ENCODE measurements around the gene ST3GAL4. TPM values are rescaled to one million over a fixed set of nuclear protein-coding genes. Genes with fewer than 3 reads are reported as not detected.

The ST3GAL4 gene
- total and polyA plus RNA-seq, 2 of the 8 experiments (the other 6 are each of a cell fraction or from before 2014, with no cell fraction given), result 15.6 to 20.0 TPM

DNA sequence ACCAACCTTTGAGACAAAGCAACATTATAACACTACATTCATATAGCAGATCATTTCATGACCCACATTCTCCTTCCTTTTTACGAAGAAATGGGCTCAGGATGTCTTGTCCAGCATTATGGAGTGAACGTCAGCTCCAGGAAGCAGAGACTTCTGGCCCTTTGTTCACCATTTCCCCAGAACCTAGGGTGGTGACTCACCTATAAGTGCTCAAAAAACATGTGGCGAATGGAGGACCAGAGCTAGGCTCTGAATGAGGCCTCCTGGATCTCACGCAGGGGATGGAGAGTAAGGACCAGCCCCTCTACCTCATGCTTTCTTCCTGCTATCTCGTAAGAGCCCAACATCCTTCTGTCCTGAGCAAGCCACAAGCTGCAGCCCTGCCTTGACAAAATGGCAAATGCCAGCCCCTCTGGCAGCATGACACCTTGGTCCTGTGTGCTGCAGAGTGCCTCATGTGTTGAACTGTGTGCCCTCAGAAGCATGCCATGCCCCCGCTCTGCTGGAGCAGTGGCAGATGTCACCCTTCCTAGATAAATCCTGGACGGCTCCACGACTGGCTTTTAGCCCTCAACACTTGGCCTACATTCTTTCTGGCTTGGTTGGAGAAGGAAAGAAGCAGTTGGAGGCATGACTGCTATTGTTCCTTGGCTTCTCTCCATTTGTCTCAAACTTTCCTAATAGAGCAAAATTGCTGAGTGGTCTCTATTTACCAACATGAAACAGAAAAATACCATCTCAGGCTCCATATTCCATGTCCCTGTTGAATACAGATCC lies 6.5 kb upstream of the ST3GAL4 start:
- ChIA-PET CTCF (ENCODE audit: partially characterized antibody) (interaction anchor here (1.2 kb wide), 1 partner anchor 12 kb away, joined by 4 read pairs; no protein-coding TSS in a partner anchor), POLR2A (ENCODE audit: partially characterized antibody) (interaction anchor here (0.6 to 1.1 kb wide), 2 partner anchors 31 to 179 kb away, joined by 3 read pairs; no protein-coding TSS in a partner anchor)
- Histone ChIP-seq H2BK15ac (ENCODE audit: low read length) (no peak overlapping the region), H2BK20ac (ENCODE audit: low read length) (no peak overlapping the region), H4K8ac (ENCODE audit: extremely low read depth, insufficient read depth, low read length) (no peak overlapping the region), H3K79me2 (ENCODE audit: control insufficient read depth in 1 of 2, insufficient read depth in 2 of 2, low read length in 2 of 2) (peaks cover 0 to 16% of the 10 kb centered on the region in 2 experiments; a peak in 1 of 4 replicates), H3K9me3 (ENCODE audit: insufficient read depth in 2 of 2, low read depth in 1 of 2, low read length in 1 of 2) (no peaks in the 10 kb centered on the region), H3K27ac (ENCODE audit: low read depth, low read length) (no peak overlapping the region), H3K23ac (ENCODE audit: insufficient read length) (no peak overlapping the region), H3K23me2 (ENCODE audit: low read depth, low read length) (no peaks in the 10 kb centered on the region; the same call in 1 of the 2 replicates), H2BK5ac (ENCODE audit: low read depth, low read length) (no peak overlapping the region), H4K20me1 (replicated peaks in 1 of 2; ENCODE audit: control insufficient read depth in 1 of 2, insufficient read depth in 2 of 2, low read length in 2 of 2) (peaks cover 3 to 8% of the 10 kb centered on the region in 2 experiments), H3K56ac (replicated peaks; ENCODE audit: insufficient read length, low read depth, low read length) (no peak overlapping the region), H3K18ac (ENCODE audit: extremely low read depth, low read length) (no peak overlapping the region), H3K27me3 (replicated peaks in 1 of 4; ENCODE audit: control insufficient read depth in 3 of 4, extremely low read depth in 1 of 4, insufficient read depth in 3 of 4, low read length in 3 of 4) (no peaks in the 10 kb centered on the region), H3K4me1 (replicated peaks in 1 of 4; ENCODE audit: control insufficient read depth in 3 of 4, insufficient read depth in 4 of 4, low read length in 3 of 4) (peaks cover 3 to 22% (median 12%) of the 10 kb centered on the region in 4 experiments; a peak in 6 of 7 replicates), H3K4me3 (ENCODE audit: extremely low read depth in 1 of 4, insufficient read depth in 2 of 4, low read depth in 3 of 4, low read length in 4 of 4) (no peak overlapping the region), H4K91ac (replicated peaks; ENCODE audit: insufficient read length, low read length) (no peak overlapping the region), H2BK12ac (ENCODE audit: low read depth, low read length) (no peak overlapping the region), H4K5ac (ENCODE audit: insufficient read length, low read depth, low read length) (no peak overlapping the region), H3K36me3 (ENCODE audit: control insufficient read depth in 2 of 4, insufficient read depth in 4 of 4, low read length in 3 of 4) (peaks cover 0 to 6% (median 3%) of the 10 kb centered on the region in 4 experiments; a peak in 4 of 8 replicates), H2BK120ac (replicated peaks; ENCODE audit: low read depth, low read length) (no peak overlapping the region), H3K4ac (replicated peaks; ENCODE audit: insufficient read length, low read depth, low read length) (no peak overlapping the region), H3K9ac (replicated peaks in 1 of 4; ENCODE audit: extremely low read depth in 1 of 4, low read depth in 3 of 4, low read length in 3 of 4) (no peak overlapping the region), H3K4me2 (ENCODE audit: insufficient read depth in 1 of 2, low read depth in 2 of 2, low read length in 2 of 2) (no peak overlapping the region), H3K79me1 (ENCODE audit: low read depth, low read length) (0 out of 2 replicates have a peak, but pooled peaks cover 4% of the 10 kb centered on the region), H2AFZ (ENCODE audit: low read length) (no peak overlapping the region), H2AK5ac (ENCODE audit: low read depth, low read length) (no peak overlapping the region), H3K14ac (ENCODE audit: insufficient read length) (no peak overlapping the region)
- DNase-seq (ENCODE audit: low read depth in 1 of 2, low spot score in 2 of 2) (no peak), FAIRE-seq (no peak)
- 92% methylated on average over 8 of the region's 8 CpGs; no CpG with 5 or more reads in 1 of the 2 experiments for WGBS, 2 experiments (ENCODE audit: extremely low coverage in 1 of 2, insufficient coverage in 1 of 2, insufficient read length in 1 of 2, insufficient replicate concordance in 2 of 2, low coverage in 1 of 2, low lambda C conversion rate in 2 of 2, missing lambda C conversion rate in 1 of 2)
- TF ChIP-seq, protein P1, sequence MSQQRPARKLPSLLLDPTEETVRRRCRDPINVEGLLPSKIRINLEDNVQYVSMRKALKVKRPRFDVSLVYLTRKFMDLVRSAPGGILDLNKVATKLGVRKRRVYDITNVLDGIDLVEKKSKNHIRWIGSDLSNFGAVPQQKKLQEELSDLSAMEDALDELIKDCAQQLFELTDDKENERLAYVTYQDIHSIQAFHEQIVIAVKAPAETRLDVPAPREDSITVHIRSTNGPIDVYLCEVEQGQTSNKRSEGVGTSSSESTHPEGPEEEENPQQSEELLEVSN (IDR thresholded peaks at IDR 0.05), result no peak
- TF ChIP-seq KDM1A (IDR thresholded peaks at IDR 0.05; ENCODE audit: borderline replicate concordance, low read length) (no peak), NRF1 (IDR thresholded peaks at IDR 0.05; ENCODE audit: low read depth, low read length) (no peak), HDAC6 (IDR thresholded peaks at IDR 0.05; ENCODE audit: low read depth, low read length) (no peak), RAD21 (IDR thresholded peaks at IDR 0.05 in 1 of 2, conservative IDR thresholded peaks at IDR 0.05 in 1 of 2; ENCODE audit: low read depth in 2 of 2, low read length in 2 of 2) (no peak), TCF12 (IDR thresholded peaks at IDR 0.05; ENCODE audit: low read depth, low read length) (no peak), POLR2A (IDR thresholded peaks at IDR 0.05; ENCODE audit: control extremely low read depth in 1 of 2, low read depth in 2 of 2, low read length in 2 of 2) (no peak)
